Fibroblast of villous mesenchyme (primary cell): ENCODE results near the gene LMX1B. TPM values are rescaled to one million over a fixed set of nuclear protein-coding genes. Genes with fewer than 3 reads are reported as not detected.

Experiments
- DNase-seq: peaks from one replicate; pipeline ENCODE4 v3.0.0-alpha.2; 2010; ENCODE audit warnings: low read depth
- H3K4me3 ChIP-seq: 2 replicates; pipeline ENCODE4 v1.5.1; 2011; ENCODE audit warnings: low read depth, mild to moderate bottlenecking, low read length
- total RNA-seq: library from RNA; depleted of rRNA; stranded (reverse); fragments of >200 nt; gene quantifications from 2 replicates; pipeline ENCODE4 v1.2.3, GENCODE V29; 2012
- TF ChIP-seq, protein P1 (sequence below): IDR thresholded peaks from 2 replicates; pipeline ENCODE4 v1.5.1; 2012; ENCODE audit warnings: low read depth, mild to moderate bottlenecking, low read length; ENCODE audit not compliant: insufficient read depth

LMX1B gene
- total RNA-seq, 1 donor, result not detected

- no peak overlapping the region for H3K4me3 ChIP-seq
- TF ChIP-seq, protein P1, sequence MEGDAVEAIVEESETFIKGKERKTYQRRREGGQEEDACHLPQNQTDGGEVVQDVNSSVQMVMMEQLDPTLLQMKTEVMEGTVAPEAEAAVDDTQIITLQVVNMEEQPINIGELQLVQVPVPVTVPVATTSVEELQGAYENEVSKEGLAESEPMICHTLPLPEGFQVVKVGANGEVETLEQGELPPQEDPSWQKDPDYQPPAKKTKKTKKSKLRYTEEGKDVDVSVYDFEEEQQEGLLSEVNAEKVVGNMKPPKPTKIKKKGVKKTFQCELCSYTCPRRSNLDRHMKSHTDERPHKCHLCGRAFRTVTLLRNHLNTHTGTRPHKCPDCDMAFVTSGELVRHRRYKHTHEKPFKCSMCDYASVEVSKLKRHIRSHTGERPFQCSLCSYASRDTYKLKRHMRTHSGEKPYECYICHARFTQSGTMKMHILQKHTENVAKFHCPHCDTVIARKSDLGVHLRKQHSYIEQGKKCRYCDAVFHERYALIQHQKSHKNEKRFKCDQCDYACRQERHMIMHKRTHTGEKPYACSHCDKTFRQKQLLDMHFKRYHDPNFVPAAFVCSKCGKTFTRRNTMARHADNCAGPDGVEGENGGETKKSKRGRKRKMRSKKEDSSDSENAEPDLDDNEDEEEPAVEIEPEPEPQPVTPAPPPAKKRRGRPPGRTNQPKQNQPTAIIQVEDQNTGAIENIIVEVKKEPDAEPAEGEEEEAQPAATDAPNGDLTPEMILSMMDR, result no peak
- no peak for DNase-seq
Observed at GRCh38 chr9:126658201-126658825, 44.6 kb downstream of the LMX1B start.

DNA sequence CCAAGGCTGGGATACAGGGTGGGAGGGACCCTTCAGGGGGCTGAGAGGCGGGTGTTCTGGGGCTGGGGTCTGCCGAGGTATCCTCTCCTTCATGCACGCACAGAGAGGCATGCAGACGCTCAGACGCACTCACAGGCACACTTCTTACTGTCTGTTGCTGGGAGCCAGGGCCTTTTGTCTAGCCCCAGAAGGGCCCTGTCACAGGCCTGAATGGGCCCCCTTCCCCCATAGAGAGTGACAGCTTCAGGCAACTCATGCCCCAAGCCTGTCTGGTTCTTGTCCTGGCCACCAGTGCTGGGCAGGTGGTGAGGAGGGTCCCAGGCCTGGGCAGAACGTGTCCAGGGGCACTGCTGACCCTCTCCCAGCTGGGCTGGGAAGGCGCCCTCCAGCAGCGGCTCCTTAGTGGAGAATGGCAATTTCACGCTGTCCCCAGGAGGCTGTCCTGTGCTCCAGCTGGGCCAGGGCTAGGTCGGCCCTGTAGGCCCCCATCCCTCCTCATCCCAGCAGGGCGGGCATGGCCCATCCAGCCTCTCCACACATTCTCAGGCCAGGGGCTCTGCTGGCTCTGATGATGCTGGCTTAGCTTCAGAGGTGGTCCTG lies 45.3 kb downstream of the LMX1B start:
- TF ChIP-seq, protein P1, result no peak
- DNase-seq, result no peak
- H3K4me3 ChIP-seq, result no peak overlapping the region

GRCh38 chr9:126661122-126661520 lies 47.4 kb downstream of the LMX1B start:
- DNase-seq, result no peak
- TF ChIP-seq, protein P1, result no peak
- no peak overlapping the region for H3K4me3 ChIP-seq

GRCh38 chr9:126661521-126662251 lies 48.0 kb downstream of the LMX1B start:
- TF ChIP-seq, protein P1, result no peak
- DNase-seq, result no peak
- no peak overlapping the region for H3K4me3 ChIP-seq

DNA sequence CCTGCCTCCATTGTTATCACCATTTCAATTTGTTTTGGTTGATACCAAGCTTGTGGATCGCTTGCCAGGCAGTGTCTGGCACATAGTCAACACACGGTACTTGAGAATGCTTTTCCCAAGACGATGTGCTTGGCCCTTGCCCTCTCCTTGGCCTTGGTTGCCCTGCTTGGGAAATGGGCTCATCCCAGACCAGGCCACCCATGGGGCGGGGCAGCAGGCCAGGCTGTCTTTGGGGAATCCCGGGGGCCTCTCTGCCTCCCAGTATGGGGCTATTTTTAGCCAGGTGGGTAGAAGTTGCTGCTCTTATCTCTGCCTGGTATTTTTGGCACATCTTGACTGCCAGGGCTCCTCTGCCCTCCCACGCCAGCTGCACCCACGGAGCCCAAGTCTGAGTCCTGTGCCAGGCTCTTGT lies 49.9 kb downstream of the LMX1B start:
- no peak overlapping the region for H3K4me3 ChIP-seq
- TF ChIP-seq, protein P1, result no peak
- no peak for DNase-seq

DNA sequence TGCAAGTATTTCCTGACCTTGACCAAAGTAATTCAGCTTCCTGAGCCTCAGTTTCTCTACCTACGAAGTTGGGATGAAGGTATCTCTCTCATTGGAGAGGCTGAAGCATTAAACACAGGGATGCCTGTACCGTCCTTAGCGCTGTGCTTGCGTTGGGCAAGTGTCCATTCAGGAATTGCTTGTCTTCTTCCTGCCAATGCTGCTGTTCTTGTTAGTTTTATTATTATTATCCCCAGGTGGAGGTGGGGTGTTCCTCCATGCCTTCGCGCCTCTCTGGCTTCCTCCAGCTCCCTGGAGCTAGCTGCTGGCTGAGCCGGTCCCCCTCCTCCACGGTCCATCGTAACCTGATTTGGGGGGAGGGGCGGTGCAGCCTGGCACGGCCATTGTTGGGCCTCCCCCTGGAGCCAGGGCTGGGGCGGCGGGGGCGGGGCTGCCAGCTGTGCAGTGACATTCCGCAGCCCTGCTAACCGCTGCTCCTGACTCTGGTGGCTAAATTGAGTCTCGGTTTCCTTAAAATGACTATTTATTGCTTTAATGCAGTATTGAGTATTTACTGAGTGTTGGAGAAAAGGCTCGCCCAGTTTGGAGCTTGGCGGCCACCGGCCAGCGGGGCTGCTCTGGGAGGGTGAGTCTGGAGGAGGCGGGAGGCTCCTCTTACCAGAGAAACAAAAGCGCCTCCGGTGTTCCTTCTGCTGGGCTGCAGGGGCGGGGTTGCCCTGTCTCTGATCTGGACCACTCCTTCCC lies 51.3 kb downstream of the LMX1B start:
- TF ChIP-seq, protein P1, result no peak
- no peak for DNase-seq
- no peak overlapping the region for H3K4me3 ChIP-seq
